Stimulated activated CD8-positive, alpha-beta memory T cell treated with anti-CD3 and anti-CD28 coated beads, Interleukin-12 subunit alpha, Interleukin-12 subunit beta, amount 100 ng/mL, for 24 hours (primary cell): ENCODE results near the gene FGFRL1.

ENCODE experiments used
- DNase-seq: peaks from one replicate; pipeline ENCODE4 v3.0.0-alpha.2; 2020; ENCODE audit errors: extremely low read depth

The FGFRL1 gene, protein sequence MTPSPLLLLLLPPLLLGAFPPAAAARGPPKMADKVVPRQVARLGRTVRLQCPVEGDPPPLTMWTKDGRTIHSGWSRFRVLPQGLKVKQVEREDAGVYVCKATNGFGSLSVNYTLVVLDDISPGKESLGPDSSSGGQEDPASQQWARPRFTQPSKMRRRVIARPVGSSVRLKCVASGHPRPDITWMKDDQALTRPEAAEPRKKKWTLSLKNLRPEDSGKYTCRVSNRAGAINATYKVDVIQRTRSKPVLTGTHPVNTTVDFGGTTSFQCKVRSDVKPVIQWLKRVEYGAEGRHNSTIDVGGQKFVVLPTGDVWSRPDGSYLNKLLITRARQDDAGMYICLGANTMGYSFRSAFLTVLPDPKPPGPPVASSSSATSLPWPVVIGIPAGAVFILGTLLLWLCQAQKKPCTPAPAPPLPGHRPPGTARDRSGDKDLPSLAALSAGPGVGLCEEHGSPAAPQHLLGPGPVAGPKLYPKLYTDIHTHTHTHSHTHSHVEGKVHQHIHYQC

DNA sequence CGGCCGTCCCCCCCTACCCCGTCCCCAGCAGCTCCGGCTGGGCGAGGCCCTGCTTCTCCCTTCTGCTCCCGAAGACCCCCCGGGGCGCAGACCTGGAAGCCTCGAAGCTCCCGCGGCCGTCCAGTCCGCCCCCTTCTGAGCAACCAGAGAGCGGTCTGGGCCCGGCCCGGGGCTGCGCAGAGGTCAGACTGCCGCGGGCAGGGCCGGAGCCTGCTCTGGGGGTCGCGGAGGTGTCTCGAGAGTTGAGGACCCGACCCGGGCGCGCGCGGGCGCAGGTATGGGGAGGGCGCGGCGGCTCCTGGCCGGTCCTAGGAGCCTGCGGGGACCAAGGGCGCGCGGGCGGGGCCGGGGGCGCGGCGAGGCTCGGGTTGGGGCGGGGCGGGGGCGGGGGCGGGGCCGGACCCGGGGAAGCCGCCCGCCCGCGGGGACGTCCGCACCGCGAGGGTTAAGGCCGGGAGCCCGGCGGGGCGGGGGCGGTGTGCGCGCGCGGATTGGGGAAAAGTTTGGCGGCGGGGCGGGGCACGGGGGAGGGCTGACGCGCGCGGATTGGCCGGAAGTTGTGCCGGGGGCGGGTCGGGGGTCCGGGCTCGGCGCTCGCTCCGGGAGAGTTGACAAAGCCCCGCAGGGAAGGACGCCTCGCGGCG lies at the start of gene FGFRL1:
FGFRL1 (plus strand) TSS at position 605 of the 644 bp plus-strand sequence. CDS start 860 bp downstream, outside the sequence.
- peak; percentile 85 for DNase-seq

DNA sequence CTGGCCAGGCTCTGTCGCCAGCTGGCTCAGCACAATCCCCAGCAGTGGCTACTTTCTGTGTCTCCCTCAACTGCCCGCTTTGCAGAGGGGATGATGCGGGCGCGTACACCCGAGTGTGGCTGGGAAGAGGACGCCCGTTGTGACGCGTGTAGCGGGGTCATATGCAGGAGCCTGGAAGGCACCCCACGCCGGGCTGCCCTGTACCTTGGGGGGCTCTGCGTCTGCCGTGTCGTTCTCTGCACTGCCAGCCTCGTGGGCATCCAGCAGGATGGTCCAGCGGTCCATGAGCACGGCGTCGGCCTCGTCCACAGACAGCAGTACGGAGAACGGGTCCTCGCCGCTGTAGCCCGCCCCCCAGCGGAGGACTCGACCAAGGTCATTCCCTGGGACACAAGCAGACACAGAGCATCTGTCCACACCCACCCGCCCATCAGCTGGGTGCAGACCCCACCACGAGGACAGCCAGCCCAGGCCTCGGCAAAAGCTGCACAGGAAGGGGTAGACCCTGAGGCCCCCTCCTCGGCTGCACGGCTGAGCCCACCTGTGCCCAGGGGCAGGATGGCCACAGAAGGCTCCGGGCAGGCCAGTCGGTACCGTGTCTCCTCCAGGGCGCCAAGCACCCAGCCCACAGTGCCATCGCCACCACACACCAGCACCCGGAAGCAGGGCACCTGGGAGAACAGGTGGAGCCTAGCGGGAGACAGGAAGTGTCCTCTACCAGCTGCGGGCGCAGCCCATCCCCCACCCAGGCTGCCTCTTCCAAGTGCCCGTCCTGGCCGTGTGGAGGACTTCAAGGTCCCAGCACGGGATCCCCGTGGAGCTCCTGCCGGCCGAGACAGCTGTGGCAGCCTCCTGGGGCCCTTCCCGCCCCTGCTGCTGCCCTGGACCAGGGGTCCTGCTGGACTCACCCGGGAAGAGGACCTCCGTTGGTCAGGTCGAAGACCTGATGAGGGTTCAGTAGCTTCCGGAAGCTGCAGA lies 48.9 kb upstream of the FGFRL1 start:
- no peak for DNase-seq

DNA sequence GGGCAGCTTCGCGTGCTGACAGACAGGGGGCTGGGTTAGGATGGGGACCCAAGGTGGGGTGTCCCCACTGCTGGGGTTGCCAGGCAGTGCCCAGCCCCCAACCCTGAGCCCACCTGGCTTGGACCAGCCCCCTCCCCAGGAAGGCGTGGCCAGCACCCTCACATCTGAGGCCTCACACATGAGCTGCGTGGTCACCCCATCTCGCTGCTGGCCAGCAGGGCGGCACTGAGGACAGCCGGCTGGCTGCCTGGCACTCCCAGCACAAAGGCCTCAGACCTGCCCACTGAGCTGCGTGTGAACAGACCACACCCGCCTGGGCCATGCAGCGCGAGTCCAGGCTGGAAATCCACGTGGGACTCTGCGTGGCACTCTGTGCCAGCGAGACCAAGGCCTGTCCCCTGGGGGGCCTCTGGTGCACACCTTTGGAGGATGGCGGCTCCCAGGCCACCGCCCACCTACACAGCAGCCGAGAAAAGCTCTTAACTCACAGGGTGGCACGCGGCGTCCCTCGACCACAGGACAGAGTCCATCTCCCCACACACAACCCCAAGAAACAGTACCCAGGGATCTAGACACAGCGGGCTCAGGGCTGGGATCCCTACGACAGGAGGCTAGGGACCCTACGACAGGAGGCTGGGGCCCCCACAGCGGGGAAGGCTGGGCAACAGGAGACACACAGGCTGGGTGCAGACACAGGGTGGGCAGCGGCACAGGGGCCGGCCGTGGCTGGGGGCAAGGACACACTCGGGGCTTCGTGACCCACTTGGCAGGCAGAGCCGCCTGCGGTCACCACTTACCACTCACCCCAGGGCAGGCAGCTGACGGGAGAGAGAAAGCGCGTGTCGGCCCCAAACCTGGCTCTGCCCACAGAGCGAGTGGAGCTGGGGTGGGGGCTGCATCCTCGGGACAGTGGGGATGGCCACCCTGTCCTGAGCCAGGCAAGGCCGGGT lies 47.9 kb upstream of the FGFRL1 start:
- DNase-seq: no peak

DNA sequence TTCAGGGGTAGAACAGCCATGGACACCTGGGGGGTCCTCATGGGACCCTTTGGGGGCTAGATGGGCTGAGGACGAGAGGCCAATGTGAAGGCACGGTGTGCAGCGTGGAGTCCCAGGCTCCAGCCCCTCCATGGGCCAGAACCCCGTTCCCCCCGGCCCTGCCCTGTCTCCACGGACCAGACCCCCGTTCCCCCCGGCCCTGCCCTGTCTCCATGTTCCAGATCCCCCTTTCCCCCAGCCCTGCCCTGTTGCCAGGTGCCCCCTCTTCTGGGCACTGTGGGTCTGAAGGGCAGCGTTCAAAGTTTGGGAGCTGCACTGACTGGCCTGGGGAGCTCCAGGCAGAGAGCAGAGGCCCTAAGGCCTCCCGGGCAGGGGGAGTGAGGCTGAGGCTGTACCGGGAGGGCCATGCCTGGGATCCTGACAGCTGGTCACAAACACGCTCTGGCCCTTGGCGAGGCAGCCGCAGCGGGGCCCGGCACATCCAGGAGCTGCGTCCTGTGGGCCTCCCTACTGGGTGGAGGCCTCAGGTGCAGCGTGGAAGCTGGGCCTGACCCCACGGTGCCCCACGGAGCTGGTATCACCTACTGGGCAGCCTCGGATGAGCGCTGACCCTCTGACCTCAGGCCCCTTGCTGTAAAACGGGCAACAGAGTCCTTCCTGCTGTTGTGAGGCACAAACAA lies 46.9 kb upstream of the FGFRL1 start:
- no peak for DNase-seq

DNA sequence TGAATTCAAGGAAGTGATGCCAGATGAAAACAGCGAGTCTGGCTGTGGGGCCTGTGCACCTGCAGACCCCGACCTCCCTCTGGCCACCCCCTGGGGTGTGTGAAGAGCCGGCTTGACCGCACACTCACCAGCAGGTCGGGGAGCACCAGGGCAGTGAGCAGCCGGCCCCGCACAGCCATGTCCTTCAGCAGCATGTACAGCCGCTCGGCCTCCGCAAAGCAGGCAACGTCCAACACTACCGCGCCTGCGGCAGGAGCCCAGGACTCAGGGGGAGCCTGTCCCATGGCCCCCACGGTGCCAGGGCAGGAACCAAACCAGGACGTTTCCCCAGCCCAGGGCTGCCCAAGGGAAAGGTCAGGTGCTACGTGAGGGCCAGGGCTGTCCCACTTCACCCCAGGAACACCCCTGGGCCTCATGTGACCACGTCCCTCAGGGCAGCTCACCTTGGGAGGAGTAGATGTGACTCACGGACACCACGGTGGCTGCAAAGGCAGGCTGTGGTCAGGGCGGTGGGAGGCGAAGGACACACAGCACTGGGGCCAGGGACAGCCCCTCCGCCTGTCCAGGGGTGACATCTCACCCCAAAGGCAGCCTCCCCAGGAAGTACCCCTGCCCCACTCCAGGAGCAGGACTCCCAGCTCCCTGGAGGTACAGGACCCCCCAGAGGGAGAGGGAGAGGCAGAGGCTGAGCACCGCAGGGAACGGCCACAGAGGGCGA lies 46.2 kb upstream of the FGFRL1 start:
- no peak for DNase-seq

DNA sequence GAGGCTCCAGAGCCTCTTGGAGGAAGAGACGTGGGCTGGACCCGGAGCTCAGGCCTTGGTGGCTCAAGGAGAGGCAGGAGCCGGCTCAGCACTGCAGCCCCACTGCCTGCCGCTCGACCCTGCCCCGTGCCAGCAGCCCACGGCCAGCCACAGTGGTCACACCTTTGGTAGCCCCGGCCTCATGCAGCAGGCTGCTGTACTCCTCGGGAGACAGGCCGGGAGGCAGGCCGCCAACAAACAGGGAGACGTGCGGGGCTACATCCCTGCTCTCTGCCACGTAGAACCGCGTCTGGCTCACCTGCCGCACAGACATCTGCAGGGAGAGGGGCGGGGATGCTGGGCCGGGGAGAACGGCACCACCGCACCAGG lies 45.7 kb upstream of the FGFRL1 start:
- no peak for DNase-seq

DNA sequence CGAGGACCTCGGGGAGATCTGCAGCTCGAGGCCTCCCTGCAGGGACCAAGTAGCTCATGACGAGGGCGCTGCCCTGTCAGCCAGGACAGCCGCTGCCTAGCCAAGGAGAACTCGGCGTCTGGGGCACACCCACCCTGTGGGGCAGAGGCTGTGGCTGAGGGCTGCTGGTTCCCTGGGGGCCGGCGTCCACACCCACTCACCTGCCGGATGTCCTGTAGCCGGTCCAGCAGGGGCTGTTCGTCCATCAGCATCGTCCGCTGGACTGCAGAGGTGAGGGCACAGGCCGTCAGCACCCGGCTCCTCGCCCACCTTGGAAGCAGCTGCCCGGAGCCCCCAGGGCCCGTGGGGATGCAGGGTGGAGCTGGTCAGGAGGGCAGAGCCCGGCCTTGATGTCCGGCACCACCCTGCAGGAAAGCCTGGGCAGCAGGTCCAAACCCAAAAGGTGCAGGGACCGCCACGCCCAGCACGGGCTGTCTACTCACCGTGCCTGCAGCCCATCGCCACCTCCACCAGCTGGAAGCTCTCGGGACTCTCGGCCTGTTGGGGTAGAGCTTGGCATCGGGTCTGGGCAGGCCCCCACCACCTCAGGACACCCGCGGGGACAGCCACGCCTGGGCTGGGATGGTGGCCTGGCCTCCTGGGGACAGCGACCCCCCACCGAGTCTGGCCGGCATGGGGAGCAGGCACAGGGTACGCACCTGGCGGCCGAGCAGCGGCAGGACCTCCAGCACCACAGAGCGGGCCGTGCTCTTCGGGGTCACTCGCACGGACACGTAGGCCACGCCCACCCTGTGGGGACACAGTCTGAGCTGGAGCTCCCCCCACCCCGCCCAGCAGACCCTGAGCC lies 44.9 kb upstream of the FGFRL1 start:
- no peak for DNase-seq

DNA sequence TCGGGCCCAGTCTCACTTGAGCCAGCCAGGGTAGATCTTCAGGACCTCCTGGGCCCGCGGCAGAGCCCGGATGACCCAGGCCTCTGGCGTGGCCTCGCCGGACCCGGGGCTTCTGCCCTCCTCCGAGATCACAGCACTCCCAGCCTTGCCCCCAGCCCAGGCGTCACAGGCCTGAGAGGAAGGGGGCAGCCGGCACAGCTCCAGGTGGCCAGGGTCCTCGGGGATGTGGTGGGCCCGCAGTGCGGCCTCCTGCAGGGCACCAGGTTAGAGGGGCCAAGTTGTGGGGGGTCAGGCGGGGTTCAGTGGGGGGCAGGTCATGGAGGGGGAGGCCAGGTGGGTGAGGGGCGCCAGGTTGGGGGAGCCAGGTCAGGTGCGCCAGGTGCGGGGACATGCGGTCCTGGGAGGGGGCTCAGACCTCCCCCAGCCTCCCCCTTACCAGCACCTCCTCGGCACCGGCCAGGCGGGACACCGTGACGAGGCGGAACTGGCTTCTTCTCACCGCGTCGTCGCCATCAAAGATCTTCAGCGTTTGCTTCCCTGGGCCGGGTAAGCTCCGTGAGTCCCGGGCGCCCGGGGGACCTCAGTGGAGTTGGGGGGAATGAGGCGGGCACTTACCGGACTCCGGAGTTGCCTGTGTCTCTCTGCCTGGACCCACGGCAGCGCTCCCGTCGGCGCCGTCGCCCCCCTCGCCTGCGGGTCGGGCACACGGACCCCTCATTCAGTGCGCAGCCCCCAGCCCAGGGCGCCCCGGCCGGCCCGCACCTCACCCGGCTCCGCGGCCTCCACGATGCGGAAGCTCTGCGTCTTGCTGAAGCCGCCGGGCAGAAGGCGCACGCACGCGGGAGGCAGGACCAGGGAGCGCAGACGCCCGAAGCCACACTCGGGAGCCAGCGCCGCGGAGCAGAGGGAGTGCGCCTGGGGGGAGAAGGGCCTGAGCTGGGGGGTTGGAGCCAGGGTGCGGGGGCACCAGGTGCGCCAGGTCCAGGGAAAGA lies 44.0 kb upstream of the FGFRL1 start:
- no peak for DNase-seq

DNA sequence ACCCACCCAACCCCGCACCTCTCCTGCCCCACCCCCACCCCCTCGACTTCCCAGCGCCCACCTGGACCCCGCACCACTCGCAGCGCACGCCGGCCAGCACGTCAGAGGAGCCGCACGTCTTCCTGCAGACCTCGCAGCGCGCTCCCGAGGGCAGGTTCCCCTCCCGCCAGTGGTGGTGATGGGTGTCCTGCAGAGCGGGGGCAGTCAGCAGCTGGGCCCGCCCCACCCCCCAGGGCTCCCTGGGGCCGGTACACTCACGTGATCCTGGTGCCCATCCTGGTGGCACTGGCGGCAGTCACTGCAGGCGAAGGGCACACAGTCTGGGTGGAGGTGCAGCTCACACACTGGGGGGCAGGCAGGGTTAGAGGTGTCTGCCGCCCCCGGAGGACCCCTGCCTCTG lies 43.2 kb upstream of the FGFRL1 start:
- no peak for DNase-seq

DNA sequence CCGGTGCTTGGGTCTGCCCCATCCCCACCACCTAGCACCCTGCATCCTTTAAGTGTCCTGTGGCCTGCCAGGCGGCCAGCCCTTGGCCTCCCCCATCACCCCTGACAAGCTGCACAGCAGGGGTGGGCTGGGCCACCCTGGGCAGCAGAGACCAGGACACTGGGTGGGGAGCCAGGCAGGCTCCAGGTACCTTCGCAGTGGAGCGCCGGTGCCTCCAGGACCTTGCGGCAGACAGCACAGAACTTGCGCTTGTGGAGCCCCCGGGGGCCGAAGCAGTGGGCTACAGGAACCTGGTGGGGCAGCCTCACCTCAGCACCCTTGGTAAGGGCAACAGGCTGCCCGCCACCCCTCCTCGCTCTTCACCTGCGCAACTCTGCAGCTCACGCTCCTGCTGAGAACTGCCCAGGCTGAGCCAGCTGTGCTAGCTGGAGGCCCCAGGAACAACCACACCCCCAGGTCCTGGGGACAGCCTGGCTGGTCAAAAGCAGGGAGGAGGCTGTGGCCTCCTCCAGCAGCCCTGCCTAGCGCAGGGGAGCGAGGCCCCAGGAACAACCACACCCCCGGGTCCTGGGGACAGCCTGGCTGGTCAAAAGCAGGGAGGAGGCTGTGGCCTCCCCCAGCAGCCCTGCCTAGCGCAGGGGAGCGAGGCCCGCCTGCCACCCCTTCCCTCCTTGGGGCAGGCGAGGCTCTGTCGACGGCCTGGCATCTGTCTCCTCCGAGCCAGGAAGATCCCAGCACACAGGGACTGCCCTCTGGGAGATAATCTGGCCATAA lies 42.6 kb upstream of the FGFRL1 start:
- no peak for DNase-seq

DNA sequence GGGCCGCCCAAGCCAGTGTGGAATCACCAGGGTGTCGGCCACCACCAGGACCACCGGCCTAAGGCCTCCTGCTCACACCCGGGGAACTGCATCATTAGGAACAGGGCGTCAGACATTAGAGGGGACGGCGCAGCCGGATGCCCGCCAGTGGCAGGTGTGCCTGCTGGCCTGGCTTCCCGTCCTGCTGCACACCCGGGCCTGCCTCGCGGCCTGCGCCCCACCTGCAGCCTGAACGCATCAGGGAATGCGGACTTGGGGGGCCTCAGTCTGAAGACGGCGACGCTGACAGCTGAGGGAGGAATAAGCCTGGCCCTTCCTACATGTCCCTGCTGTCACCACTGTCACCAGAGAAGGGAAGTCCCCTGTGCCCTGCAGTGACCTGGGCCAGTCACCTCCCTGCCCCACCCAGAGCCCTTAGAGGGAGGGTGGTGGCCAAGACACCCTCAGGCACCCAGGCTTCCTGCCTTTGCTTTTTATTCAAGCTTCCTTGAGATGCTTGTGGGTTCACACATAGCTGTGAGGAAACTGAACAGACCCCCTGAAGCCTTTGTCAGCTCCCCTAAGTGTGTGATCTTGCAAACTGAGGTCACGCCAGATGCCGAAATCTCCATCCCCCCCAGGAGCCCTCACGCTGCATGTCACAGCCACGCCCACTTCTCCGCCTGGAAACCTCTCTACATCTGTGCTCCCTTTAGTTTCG lies 41.2 kb upstream of the FGFRL1 start:
- DNase-seq: no peak

DNA sequence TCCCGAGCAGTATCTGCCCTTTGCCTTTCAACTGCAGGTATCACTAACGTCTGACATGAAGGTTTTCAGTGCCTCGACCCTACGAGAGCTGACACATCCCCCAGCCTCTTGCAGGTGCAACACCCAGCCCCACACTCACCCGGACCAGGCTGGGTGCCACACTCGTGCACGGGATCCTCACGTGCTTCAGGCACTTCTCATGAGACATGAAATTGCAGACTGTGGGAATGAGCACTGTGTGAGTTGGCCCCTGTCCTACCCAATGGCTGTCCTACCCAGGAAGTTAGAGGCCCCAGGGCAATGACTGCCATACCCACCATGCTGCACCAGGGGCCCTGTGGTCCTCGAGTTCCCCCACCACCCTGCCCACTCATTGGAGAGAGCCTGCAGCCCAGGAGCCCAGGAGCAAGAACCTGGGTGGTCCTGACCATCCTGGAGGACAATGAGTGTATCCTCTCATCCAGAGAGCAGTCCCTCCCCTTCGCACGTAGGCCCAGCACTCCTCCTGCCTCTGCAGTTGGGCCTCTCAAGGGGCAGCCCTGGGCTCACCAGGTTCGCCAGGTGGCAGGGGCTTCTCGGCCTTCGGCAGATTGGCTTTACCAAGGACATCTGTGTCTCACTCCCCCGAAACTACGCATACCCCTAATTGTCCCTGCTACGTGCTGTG lies 40.4 kb upstream of the FGFRL1 start:
- DNase-seq: no peak

DNA sequence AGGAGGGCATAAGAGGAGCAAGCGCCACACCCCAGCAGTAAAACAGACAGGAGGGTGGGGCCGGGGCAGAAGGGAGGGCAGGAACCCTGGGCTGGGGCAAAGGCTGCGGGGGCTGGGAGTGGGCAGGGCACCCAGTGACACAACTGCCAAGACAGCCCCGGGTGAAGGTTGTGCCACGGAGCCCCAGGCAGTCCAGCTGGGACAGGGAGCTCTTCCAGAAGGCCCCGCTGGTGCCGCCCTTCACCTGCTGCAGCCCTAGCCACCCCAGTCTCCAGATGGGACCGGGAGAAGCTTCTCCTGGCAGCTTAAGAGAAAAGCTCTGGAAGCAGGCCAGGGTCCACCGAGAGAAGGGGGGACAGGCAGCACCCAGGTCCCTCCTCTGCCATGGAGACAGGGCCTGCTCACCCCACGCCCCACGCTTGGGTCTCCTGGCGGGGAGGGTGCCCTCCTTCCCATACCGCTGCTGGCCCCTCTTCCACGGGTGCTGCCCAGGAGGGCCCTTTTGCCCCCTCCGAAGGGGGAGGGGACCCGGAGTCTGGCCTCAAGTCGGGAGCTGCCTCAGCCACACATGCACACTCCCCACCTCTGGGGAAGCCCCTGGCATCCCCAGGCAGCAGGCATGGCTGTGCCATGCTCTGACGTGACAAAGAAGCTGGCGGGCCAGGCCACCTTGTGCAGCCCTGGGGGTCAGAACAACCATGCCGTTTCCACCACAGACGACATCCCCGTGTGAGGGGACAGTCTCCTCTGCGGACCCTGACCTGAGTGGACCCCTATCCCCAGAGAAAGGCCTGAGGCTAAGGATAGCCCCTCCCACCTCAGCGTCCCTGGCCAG lies 39.5 kb upstream of the FGFRL1 start:
- DNase-seq: no peak

DNA sequence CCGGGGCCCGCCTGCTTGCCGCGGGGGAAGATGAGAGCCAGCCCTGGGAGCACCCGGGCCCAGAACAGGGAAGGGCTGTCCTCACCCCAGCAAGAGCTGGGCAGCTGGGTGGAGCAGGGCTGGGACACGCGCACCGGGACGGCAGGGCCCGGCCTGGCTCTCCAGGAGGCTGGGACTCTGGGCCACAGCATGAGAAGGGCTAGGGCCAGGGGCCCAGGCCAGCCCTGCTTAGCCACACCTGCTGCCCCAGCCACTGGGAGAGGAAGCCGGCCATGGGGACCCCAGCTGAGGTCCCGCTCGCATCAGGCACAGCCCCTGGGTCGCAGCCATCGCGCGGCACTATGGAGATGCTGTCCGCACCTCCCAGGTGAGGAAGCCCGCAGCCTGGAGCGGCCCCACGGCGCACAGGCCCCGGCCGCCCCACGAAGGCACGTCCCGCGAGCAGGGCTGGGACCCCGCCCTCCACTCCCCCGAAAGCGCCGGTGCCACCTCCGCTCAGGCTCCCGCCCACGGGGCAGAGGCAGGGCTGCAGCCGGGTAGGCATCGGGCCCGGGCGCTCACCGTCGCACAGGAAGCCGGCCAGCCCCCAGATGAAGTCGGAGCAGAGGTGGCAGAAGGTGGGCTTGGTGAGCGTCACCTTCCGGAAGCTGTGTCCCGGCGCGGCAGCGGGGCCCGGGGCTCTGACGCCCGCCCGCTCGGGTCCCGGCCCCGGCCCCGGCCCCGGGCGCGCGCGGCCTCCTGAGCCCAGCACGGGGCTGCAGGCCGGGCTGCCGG lies 38.6 kb upstream of the FGFRL1 start:
- no peak for DNase-seq
